GM19372 (cell line): ENCODE results near the gene AADAT.
"Not testable (repeated sequence)": the region's sequence is repeated elsewhere in the genome, so short reads cannot be mapped to it uniquely, and the experiment has no call there.

Source experiments
- ATAC-seq: cut with Tn5 transposase; IDR thresholded peaks from one replicate; pipeline ENCODE4 v1.9.1; 2021; ENCODE audit warnings: mild to moderate bottlenecking, low read depth, moderate library complexity; ENCODE audit not compliant: unreplicated experiment

Gene AADAT

GRCh38 chr4:170089668-170090351 is at the start of gene AADAT:
TSS of gene AADAT (minus strand) at chr4:170089956. CDS start at chr4:170089690, 266 bp downstream.
- ATAC-seq, result peak; percentile 81

- ATAC-seq, result peak; percentile 95
Measured at GRCh38 chr4:170138580-170139194, 48.9 kb upstream of the AADAT start.

GRCh38 chr4:170137927-170138326 is 48.2 kb upstream of the AADAT start:
- ATAC-seq, result no peak

- no peak for ATAC-seq
Measured at GRCh38 chr4:170137466-170137865, 47.7 kb upstream of the AADAT start.

- ATAC-seq, result no peak
Measured at GRCh38 chr4:170134821-170135220, 45.1 kb upstream of the AADAT start.

GRCh38 chr4:170128219-170128804 is 38.6 kb upstream of the AADAT start:
- ATAC-seq, result no peak

GRCh38 chr4:170127758-170128157 is 38.0 kb upstream of the AADAT start:
- ATAC-seq, result no peak

GRCh38 chr4:170124406-170124805 is 34.6 kb upstream of the AADAT start:
- ATAC-seq, result no peak

GRCh38 chr4:170122252-170122651 is 32.5 kb upstream of the AADAT start:
- ATAC-seq, result no peak

- ATAC-seq, result no peak
Measured at GRCh38 chr4:170114636-170115035, 24.9 kb upstream of the AADAT start.

GRCh38 chr4:170114183-170114582 is 24.4 kb upstream of the AADAT start:
- ATAC-seq, result not testable (repeated sequence)

GRCh38 chr4:170111546-170111945 is 21.8 kb upstream of the AADAT start:
- no peak for ATAC-seq

- no peak for ATAC-seq
Measured at GRCh38 chr4:170111085-170111484, 21.3 kb upstream of the AADAT start.

GRCh38 chr4:170110285-170110672 is 20.5 kb upstream of the AADAT start:
- ATAC-seq, result no peak

- ATAC-seq, result no peak
Measured at GRCh38 chr4:170109586-170110284, 20.0 kb upstream of the AADAT start.

GRCh38 chr4:170106900-170107299 is 17.1 kb upstream of the AADAT start:
- no peak for ATAC-seq

- ATAC-seq, result no peak
Measured at GRCh38 chr4:170102426-170102825, 12.7 kb upstream of the AADAT start.

GRCh38 chr4:170098171-170098570 is 8.4 kb upstream of the AADAT start:
- ATAC-seq, result not testable (repeated sequence)

GRCh38 chr4:170097681-170098080 is 7.9 kb upstream of the AADAT start:
- no peak for ATAC-seq

- ATAC-seq, result no peak
Measured at GRCh38 chr4:170093973-170094535, 4.3 kb upstream of the AADAT start.
